Measurements from ENCODE around the gene ITGBL1. TPM values are rescaled to one million over a fixed set of nuclear protein-coding genes. Genes with fewer than 3 reads are reported as not detected.

ITGBL1 gene
- total RNA-seq, 2 experiments from 2014 or later: not detected

DNA sequence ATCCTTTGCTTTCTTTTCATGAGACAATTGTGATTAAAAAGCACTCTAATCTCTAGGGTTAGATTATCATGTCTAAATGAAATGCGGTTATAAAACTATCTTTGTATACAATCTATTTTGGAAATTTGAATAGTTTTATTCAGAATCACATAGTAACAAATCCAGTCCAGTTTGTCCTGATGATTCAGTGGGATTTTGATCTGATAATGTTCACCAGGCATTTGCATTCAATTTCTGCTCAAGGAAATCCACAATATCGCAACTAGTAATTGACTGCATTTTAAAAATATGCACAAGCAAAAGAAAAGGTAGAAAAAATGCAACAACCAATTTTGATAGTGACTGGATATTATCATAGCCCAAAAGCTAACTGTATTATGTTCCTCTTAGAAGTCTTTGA, 63.8 kb downstream of the ITGBL1 start:
- no peak overlapping the region for H3K4me3 ChIP-seq (ENCODE audit: low read depth, low read length, poor library complexity, severe bottlenecking)
- H3K36me3 ChIP-seq (ENCODE audit: insufficient read depth, low read length): no peaks in the 10 kb centered on the region
- TF ChIP-seq, protein P1, sequence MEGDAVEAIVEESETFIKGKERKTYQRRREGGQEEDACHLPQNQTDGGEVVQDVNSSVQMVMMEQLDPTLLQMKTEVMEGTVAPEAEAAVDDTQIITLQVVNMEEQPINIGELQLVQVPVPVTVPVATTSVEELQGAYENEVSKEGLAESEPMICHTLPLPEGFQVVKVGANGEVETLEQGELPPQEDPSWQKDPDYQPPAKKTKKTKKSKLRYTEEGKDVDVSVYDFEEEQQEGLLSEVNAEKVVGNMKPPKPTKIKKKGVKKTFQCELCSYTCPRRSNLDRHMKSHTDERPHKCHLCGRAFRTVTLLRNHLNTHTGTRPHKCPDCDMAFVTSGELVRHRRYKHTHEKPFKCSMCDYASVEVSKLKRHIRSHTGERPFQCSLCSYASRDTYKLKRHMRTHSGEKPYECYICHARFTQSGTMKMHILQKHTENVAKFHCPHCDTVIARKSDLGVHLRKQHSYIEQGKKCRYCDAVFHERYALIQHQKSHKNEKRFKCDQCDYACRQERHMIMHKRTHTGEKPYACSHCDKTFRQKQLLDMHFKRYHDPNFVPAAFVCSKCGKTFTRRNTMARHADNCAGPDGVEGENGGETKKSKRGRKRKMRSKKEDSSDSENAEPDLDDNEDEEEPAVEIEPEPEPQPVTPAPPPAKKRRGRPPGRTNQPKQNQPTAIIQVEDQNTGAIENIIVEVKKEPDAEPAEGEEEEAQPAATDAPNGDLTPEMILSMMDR (conservative IDR thresholded peaks at IDR 0.05; ENCODE audit: low read length): no peak
- TF ChIP-seq EZH2phosphoT487 (IDR thresholded peaks at IDR 0.05; ENCODE audit: borderline replicate concordance, low read depth, low read length): no peak
- no peaks in the 10 kb centered on the region for H3K9me2 ChIP-seq (ENCODE audit: insufficient read depth, low read length)
- H3K4me1 ChIP-seq (ENCODE audit: insufficient read depth, low read length, poor library complexity, severe bottlenecking): no peaks in the 10 kb centered on the region
- BruUV-seq (replicated peaks): no TSS peak
- H3K9me3 ChIP-seq (ENCODE audit: low read length): no peaks in the 10 kb centered on the region
- no peak overlapping the region for H3K4me2 ChIP-seq (ENCODE audit: low read length)
- no peaks in the 10 kb centered on the region for H4K20me1 ChIP-seq (ENCODE audit: insufficient read depth, low read length)
- no peak overlapping the region for H2AFZ ChIP-seq (ENCODE audit: low read length)
- intact Hi-C loops (cut with micrococcal nuclease; ENCODE audit: unreplicated experiment): no loop called here
- ChIA-PET POLR2A (no interaction called here), CTCF (ENCODE audit: unreplicated experiment) (no interaction called here)
- no peaks in the 10 kb centered on the region for H3K79me2 ChIP-seq (ENCODE audit: insufficient read depth, low read depth, low read length)
- no peak for DNase-seq (ENCODE audit: low spot score)
- no peak overlapping the region for H3K27ac ChIP-seq (ENCODE audit: low read depth, low read length, poor library complexity, severe bottlenecking)

DNA sequence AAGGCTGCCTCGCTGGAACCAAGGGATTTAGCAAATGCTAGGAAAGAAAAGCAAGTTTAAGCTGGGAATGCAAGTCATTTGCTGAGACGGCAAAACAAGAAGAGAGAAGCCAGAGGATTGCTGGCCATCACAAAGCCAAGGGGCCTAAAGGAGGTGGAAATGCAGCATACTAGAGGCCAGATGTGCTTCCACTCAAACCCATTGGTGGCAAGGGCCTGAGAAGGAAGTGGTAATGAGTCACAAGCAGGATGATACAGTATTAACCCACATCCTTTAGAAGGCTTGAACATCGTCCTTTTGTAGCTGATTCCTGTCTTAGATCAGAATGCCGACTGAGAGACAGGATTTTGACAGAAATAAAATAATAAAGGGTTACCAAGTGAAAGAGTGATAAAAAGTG, 68.2 kb downstream of the ITGBL1 start:
- H3K4me2 ChIP-seq (ENCODE audit: low read length): no peak overlapping the region
- no peak for DNase-seq (ENCODE audit: low spot score)
- H3K79me2 ChIP-seq (ENCODE audit: insufficient read depth, low read depth, low read length): no peaks in the 10 kb centered on the region
- H3K4me3 ChIP-seq (ENCODE audit: low read depth, low read length, poor library complexity, severe bottlenecking): no peak overlapping the region
- H3K27ac ChIP-seq (ENCODE audit: low read depth, low read length, poor library complexity, severe bottlenecking): no peak overlapping the region
- no peaks in the 10 kb centered on the region for H4K20me1 ChIP-seq (ENCODE audit: insufficient read depth, low read length)
- intact Hi-C loops (cut with micrococcal nuclease; ENCODE audit: unreplicated experiment): no loop called here
- TF ChIP-seq EZH2phosphoT487 (IDR thresholded peaks at IDR 0.05; ENCODE audit: borderline replicate concordance, low read depth, low read length): no peak
- TF ChIP-seq, protein P1 (conservative IDR thresholded peaks at IDR 0.05; ENCODE audit: low read length): no peak
- CTCF ChIA-PET (ENCODE audit: unreplicated experiment): no interaction called here
- H3K9me2 ChIP-seq (ENCODE audit: insufficient read depth, low read length): no peaks in the 10 kb centered on the region
- BruUV-seq (replicated peaks): no TSS peak
- no peaks in the 10 kb centered on the region for H3K36me3 ChIP-seq (ENCODE audit: insufficient read depth, low read length)
- no peak overlapping the region for H2AFZ ChIP-seq (ENCODE audit: low read length)
- no peaks in the 10 kb centered on the region for H3K4me1 ChIP-seq (ENCODE audit: insufficient read depth, low read length, poor library complexity, severe bottlenecking)
- no peaks in the 10 kb centered on the region for H3K9me3 ChIP-seq (ENCODE audit: low read length)
- POLR2A ChIA-PET: no interaction called here

DNA sequence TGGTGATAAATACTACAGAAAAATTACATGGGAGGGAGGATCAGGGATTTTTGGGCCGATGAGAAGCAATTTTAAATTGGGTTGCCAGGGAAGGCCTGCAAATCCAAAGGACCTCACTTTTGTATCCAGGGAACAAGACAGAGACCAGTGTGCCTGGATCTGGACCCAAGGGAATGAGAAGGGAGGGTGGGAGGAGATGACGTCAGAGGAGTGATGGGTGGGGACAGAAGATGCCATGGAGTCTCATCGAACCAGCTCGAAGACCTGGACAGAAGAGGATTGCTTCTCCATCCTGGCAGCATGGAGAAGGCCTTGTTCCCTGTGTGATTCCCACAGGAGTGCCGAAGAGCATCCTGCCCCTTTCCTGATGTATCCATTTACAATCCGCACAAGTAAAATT, 68.9 kb downstream of the ITGBL1 start:
- TF ChIP-seq, protein P1 (conservative IDR thresholded peaks at IDR 0.05; ENCODE audit: low read length): no peak
- TF ChIP-seq EZH2phosphoT487 (IDR thresholded peaks at IDR 0.05; ENCODE audit: borderline replicate concordance, low read depth, low read length): no peak
- no peaks in the 10 kb centered on the region for H3K36me3 ChIP-seq (ENCODE audit: insufficient read depth, low read length)
- no peaks in the 10 kb centered on the region for H3K9me3 ChIP-seq (ENCODE audit: low read length)
- no peaks in the 10 kb centered on the region for H3K79me2 ChIP-seq (ENCODE audit: insufficient read depth, low read depth, low read length)
- H3K27ac ChIP-seq (ENCODE audit: low read depth, low read length, poor library complexity, severe bottlenecking): no peak overlapping the region
- H4K20me1 ChIP-seq (ENCODE audit: insufficient read depth, low read length): no peaks in the 10 kb centered on the region
- BruUV-seq (replicated peaks): no TSS peak
- no peak overlapping the region for H2AFZ ChIP-seq (ENCODE audit: low read length)
- H3K9me2 ChIP-seq (ENCODE audit: insufficient read depth, low read length): no peaks in the 10 kb centered on the region
- ChIA-PET CTCF (ENCODE audit: unreplicated experiment) (no interaction called here), POLR2A (no interaction called here)
- H3K4me2 ChIP-seq (ENCODE audit: low read length): no peak overlapping the region
- H3K4me3 ChIP-seq (ENCODE audit: low read depth, low read length, poor library complexity, severe bottlenecking): no peak overlapping the region
- no peaks in the 10 kb centered on the region for H3K4me1 ChIP-seq (ENCODE audit: insufficient read depth, low read length, poor library complexity, severe bottlenecking)
- no peak for DNase-seq (ENCODE audit: low spot score)
- intact Hi-C loops (cut with micrococcal nuclease; ENCODE audit: unreplicated experiment): no loop called here
